Measurements from ENCODE around the gene CSKMT. TPM values are rescaled to one million over a fixed set of nuclear protein-coding genes. Genes with fewer than 3 reads are reported as not detected.
"Not testable (repeated sequence)": the region's sequence is repeated elsewhere in the genome, so short reads cannot be mapped to it uniquely, and the experiment has no call there.

Gene CSKMT
- 1 to 10 TPM; 1.8 to 4.9 (median 3.1) TPM for polyA plus RNA-seq (ENCODE audit: insufficient read length in 10 of 10)
- long read RNA-seq, donor 1, partial matches to known transcripts: 0 of 3 reads
- long read RNA-seq, donor 1, other reads (novel, unspliced or antisense): 0 of 3 reads
- long read RNA-seq, donor 2, partial matches to known transcripts: 0 of 2 reads
- long read RNA-seq, donor 2, other reads (novel, unspliced or antisense): 0 of 2 reads
- long read RNA-seq, donor 3: 0 reads
- long read RNA-seq, donor 4, partial matches to known transcripts: 0 of 3 reads
- long read RNA-seq, donor 4, other reads (novel, unspliced or antisense): 0 of 3 reads
- long read RNA-seq, donor 5, transcript CSKMT-202 (2 exons, 2,870 nt): major isoform, 6 of 7 reads
- long read RNA-seq, donor 5, partial matches to known transcripts: 0 of 7 reads
- long read RNA-seq, donor 5, other reads (novel, unspliced or antisense): 0 of 7 reads
- long read RNA-seq, donor 6, partial matches to known transcripts: 0 of 6 reads
- long read RNA-seq, donor 6, other reads (novel, unspliced or antisense): 0 of 6 reads
- long read RNA-seq, donor 7, transcript CSKMT-202 (2 exons, 2,870 nt): major isoform, 6 of 49 reads
- long read RNA-seq, donor 7, partial matches to known transcripts: 13 of 49 reads
- long read RNA-seq, donor 7, other reads (novel, unspliced or antisense): 28 of 49 reads
- long read RNA-seq, donor 8, partial matches to known transcripts: 0 of 5 reads
- long read RNA-seq, donor 8, other reads (novel, unspliced or antisense): 0 of 5 reads
- long read RNA-seq, donor 9: 0 reads

- peak; percentile 95 to 98 (median 97) for DNase-seq
These were observed at the start of gene CSKMT, which contains the start of gene C11orf98 for GRCh38 chr11:62665075-62665598. Gene CSKMT (plus strand): TSS chr11:62665312. CDS start chr11:62665880, 568 bp downstream. Gene C11orf98 (minus strand): TSS chr11:62665210. CDS start chr11:62665169, 41 bp downstream.

- no peak for DNase-seq
These were observed 49.6 kb upstream of the CSKMT start for GRCh38 chr11:62615521-62615920.

- not testable (repeated sequence) for DNase-seq
These were observed 48.2 kb upstream of the CSKMT start for GRCh38 chr11:62616957-62617356.

GRCh38 chr11:62621027-62621566 is 44.0 kb upstream of the CSKMT start:
- DNase-seq: no peak

GRCh38 chr11:62621567-62622470 is 43.3 kb upstream of the CSKMT start, which contains the start of gene B3GAT3:
Gene B3GAT3 (minus strand): TSS chr11:62621986. CDS start chr11:62621947, 39 bp downstream.
- DNase-seq: peak; percentile 94 to 98 (median 96)

- no peak for DNase-seq
These were observed 42.5 kb upstream of the CSKMT start for GRCh38 chr11:62622476-62623089.

- DNase-seq: no peak
These were observed 37.4 kb upstream of the CSKMT start for GRCh38 chr11:62627713-62628112.

- no peak for DNase-seq
These were observed 32.6 kb upstream of the CSKMT start for GRCh38 chr11:62632492-62632891.

GRCh38 chr11:62644220-62644619 is 20.9 kb upstream of the CSKMT start:
- no peak for DNase-seq

- no peak for DNase-seq
These were observed 19.5 kb upstream of the CSKMT start for GRCh38 chr11:62645671-62645945.

GRCh38 chr11:62645946-62646824 is 18.9 kb upstream of the CSKMT start, which contains the start of gene GANAB:
Gene GANAB (minus strand): TSS chr11:62646613. CDS start chr11:62646599, 14 bp downstream.
- DNase-seq: peak; percentile 98 to 99 (median 99)

GRCh38 chr11:62646825-62647608 is 18.1 kb upstream of the CSKMT start:
- DNase-seq: no peak

- no peak for DNase-seq
These were observed 17.5 kb upstream of the CSKMT start for GRCh38 chr11:62647609-62648005.

- no peak for DNase-seq
These were observed 16.7 kb upstream of the CSKMT start for GRCh38 chr11:62648185-62648966.

GRCh38 chr11:62648967-62649364 is 16.1 kb upstream of the CSKMT start:
- DNase-seq: no peak

GRCh38 chr11:62649486-62649885 is 15.6 kb upstream of the CSKMT start:
- no peak for DNase-seq

GRCh38 chr11:62650283-62650682 is 14.8 kb upstream of the CSKMT start:
- DNase-seq: not testable (repeated sequence)
